H1 (cell line): ENCODE data around the gene RIN1. TPM values are rescaled to one million over a fixed set of nuclear protein-coding genes. Genes with fewer than 3 reads are reported as not detected.

Experiments used
- CTCF ChIA-PET: fragments of 300-600 bp; sonication (Branson Sonifier 250); formaldehyde crosslinking; loops from one replicate; lab custom pipeline; 2021; ENCODE audit not compliant: partially characterized antibody; lab: Charles Lee
- POLR2A ChIA-PET: fragments of 300-600 bp; sonication (Branson Sonifier 250); formaldehyde crosslinking; loops from one replicate; lab custom pipeline; 2021; ENCODE audit warnings: inconsistent platforms; ENCODE audit not compliant: partially characterized antibody; lab: Charles Lee
- DNase-seq, 2 experiments: peaks; one replicate each; pipeline versions ENCODE4 v3.0.0 to v3.0.0-alpha.2; 2010 to 2022; ENCODE audit warnings: low spot score in 2 of 2, low read depth in 1 of 2, mixed read lengths in 1 of 2
- FAIRE-seq: peaks from 2 replicates; lab custom pipeline; 2011; peaks lifted over from hg19 to GRCh38; lab: Jason Lieb, UNC
- H2AFZ ChIP-seq: 2 replicates; pipeline ENCODE4 v1.8.1; 2012; ENCODE audit warnings: low read length, inconsistent platforms
- H2AK5ac ChIP-seq: 2 replicates; pipeline ENCODE4 v1.6.1; 2013; ENCODE audit warnings: low read depth, low read length
- H2BK120ac ChIP-seq: replicated peaks from 2 replicates; pipeline ENCODE3; 2013; ENCODE audit warnings: low read depth, low read length, inconsistent platforms
- H2BK12ac ChIP-seq: 2 replicates; pipeline ENCODE4 v1.6.1; 2013; ENCODE audit warnings: low read depth, low read length
- H2BK15ac ChIP-seq: 2 replicates; pipeline ENCODE4 v1.6.1; 2013; ENCODE audit warnings: low read length
- H2BK20ac ChIP-seq: 2 replicates; pipeline ENCODE4 v1.6.1; 2013; ENCODE audit warnings: low read length
- H2BK5ac ChIP-seq: 2 replicates; pipeline ENCODE4 v1.6.1; 2013; ENCODE audit warnings: low read depth, low read length
- H3K14ac ChIP-seq: 2 replicates; pipeline ENCODE4 v1.6.1; 2013; ENCODE audit warnings: inconsistent platforms; ENCODE audit not compliant: insufficient read length
- H3K18ac ChIP-seq: 2 replicates; pipeline ENCODE4 v1.6.1; 2013; ENCODE audit warnings: low read length; ENCODE audit errors: extremely low read depth
- H3K23ac ChIP-seq: 2 replicates; pipeline ENCODE4 v1.6.1; 2013; ENCODE audit warnings: inconsistent platforms; ENCODE audit not compliant: insufficient read length
- H3K23me2 ChIP-seq: 2 replicates; pipeline ENCODE4 v1.6.1; 2013; ENCODE audit warnings: low read depth, low read length
- H3K27ac ChIP-seq: 2 replicates; pipeline ENCODE4 v1.6.1; 2011; ENCODE audit warnings: low read depth, low read length, inconsistent platforms
- H3K27me3 ChIP-seq, 4 experiments: replicated peaks in 1 of 4; 1 replicate in 1 of 4; 2 replicates in 3 of 4; pipeline versions ENCODE4 v1.6.1 to v1.8.1; 2011 to 2013; ENCODE audit warnings: low read length in 3 of 4, mild to moderate bottlenecking in 3 of 4, inconsistent platforms in 2 of 4, mixed read lengths in 2 of 4, moderate library complexity in 1 of 4; ENCODE audit not compliant: control insufficient read depth in 3 of 4, insufficient read depth in 3 of 4; ENCODE audit errors: extremely low read depth in 1 of 4
- H3K36me3 ChIP-seq, 4 experiments: 2 replicates each; pipeline versions ENCODE4 v1.6.1 to v1.8.1; 2011 to 2013; ENCODE audit warnings: mild to moderate bottlenecking in 4 of 4, low read length in 3 of 4, moderate library complexity in 2 of 4, control low read depth in 1 of 4, inconsistent platforms in 1 of 4; ENCODE audit not compliant: insufficient read depth in 4 of 4, control insufficient read depth in 2 of 4
- H3K4ac ChIP-seq: replicated peaks from 2 replicates; pipeline ENCODE3; 2013; ENCODE audit warnings: low read length, low read depth, mixed read lengths, inconsistent platforms; ENCODE audit not compliant: insufficient read length
- H3K4me1 ChIP-seq, 4 experiments: replicated peaks in 1 of 4; 1 replicate in 1 of 4; 2 replicates in 3 of 4; pipeline versions ENCODE4 v1.6.1 to v1.8.1; 2011 to 2013; ENCODE audit warnings: low read length in 3 of 4, inconsistent platforms in 2 of 4, mixed read lengths in 1 of 4; ENCODE audit not compliant: insufficient read depth in 4 of 4, control insufficient read depth in 3 of 4
- H3K4me2 ChIP-seq, 2 experiments: 2 replicates each; pipeline versions ENCODE4 v1.6.1 to v1.8.1; 2011 to 2013; ENCODE audit warnings: low read depth in 2 of 2, low read length in 2 of 2, control low read depth in 1 of 2, inconsistent platforms in 1 of 2, mild to moderate bottlenecking in 1 of 2; ENCODE audit not compliant: insufficient read depth in 1 of 2
- H3K4me3 ChIP-seq, 4 experiments: fragments of 200-600, 300-600 bp in 1 of 4; sonication (generic), shearing (Covaris generic), sonication (Bioruptor Twin) in 1 of 4; 2 replicates each; pipeline versions ENCODE4 v1.5.1 to v1.8.1; 2011 to 2016; ENCODE audit warnings: low read length in 4 of 4, low read depth in 3 of 4, control low read depth in 2 of 4, inconsistent platforms in 2 of 4, mild to moderate bottlenecking in 2 of 4, mixed read lengths in 1 of 4, moderate library complexity in 1 of 4; ENCODE audit not compliant: insufficient read depth in 2 of 4; ENCODE audit errors: extremely low read depth in 1 of 4
- H3K56ac ChIP-seq: replicated peaks from 2 replicates; pipeline ENCODE3; 2013; ENCODE audit warnings: low read depth, mild to moderate bottlenecking, mixed read lengths, low read length, inconsistent platforms; ENCODE audit not compliant: insufficient read length
- H3K79me1 ChIP-seq: 2 replicates; pipeline ENCODE4 v1.6.1; 2013; ENCODE audit warnings: low read depth, low read length, control low read depth
- H3K79me2 ChIP-seq, 2 experiments: 2 replicates each; pipeline versions ENCODE4 v1.6.1 to v1.8.1; 2012 to 2013; ENCODE audit warnings: low read length in 2 of 2, mild to moderate bottlenecking in 2 of 2, inconsistent platforms in 1 of 2; ENCODE audit not compliant: insufficient read depth in 2 of 2, control insufficient read depth in 1 of 2
- H3K9ac ChIP-seq, 4 experiments: replicated peaks in 1 of 4; 1 replicate in 1 of 4; 2 replicates in 3 of 4; pipeline versions ENCODE4 v1.6.1 to v1.8.1; 2011 to 2013; ENCODE audit warnings: low read depth in 3 of 4, low read length in 3 of 4, control low read depth in 2 of 4, mild to moderate bottlenecking in 2 of 4, moderate library complexity in 2 of 4, inconsistent platforms in 1 of 4; ENCODE audit errors: extremely low read depth in 1 of 4
- H3K9me3 ChIP-seq, 2 experiments: 2 replicates each; pipeline versions ENCODE4 v1.6.1 to v1.8.1; 2012 to 2013; ENCODE audit warnings: mild to moderate bottlenecking in 2 of 2, moderate library complexity in 2 of 2, control low read depth in 1 of 2, inconsistent platforms in 1 of 2, low read depth in 1 of 2, low read length in 1 of 2, mixed read lengths in 1 of 2; ENCODE audit not compliant: insufficient read depth in 2 of 2
- H4K20me1 ChIP-seq, 2 experiments: replicated peaks in 1 of 2; 2 replicates each; pipeline versions ENCODE3 to v1.8.1; 2011 to 2013; ENCODE audit warnings: inconsistent platforms in 2 of 2, low read length in 2 of 2, mild to moderate bottlenecking in 1 of 2; ENCODE audit not compliant: insufficient read depth in 2 of 2, control insufficient read depth in 1 of 2
- H4K5ac ChIP-seq: 2 replicates; pipeline ENCODE4 v1.6.1; 2013; ENCODE audit warnings: low read length, low read depth, mixed read lengths, inconsistent platforms; ENCODE audit not compliant: insufficient read length
- H4K8ac ChIP-seq: 2 replicates; pipeline ENCODE4 v1.8.0; 2013; ENCODE audit warnings: mild to moderate bottlenecking, moderate library complexity, low read length, inconsistent platforms; ENCODE audit not compliant: insufficient read depth; ENCODE audit errors: extremely low read depth
- H4K91ac ChIP-seq: replicated peaks from 2 replicates; pipeline ENCODE3; 2013; ENCODE audit warnings: low read length, mixed read lengths, inconsistent platforms; ENCODE audit not compliant: insufficient read length
- CHD1 ChIP-seq: IDR thresholded peaks from 2 replicates; pipeline ENCODE4 v1.6.1; 2012; ENCODE audit warnings: low read depth, low read length, improper control_type of control experiment
- EZH2 ChIP-seq: fragments of 200-600 bp; sonication (generic); IDR thresholded peaks from 2 replicates; pipeline ENCODE4 v1.7.1; 2012; ENCODE audit warnings: low read depth, mild to moderate bottlenecking, moderate library complexity, low read length, inconsistent platforms; ENCODE audit not compliant: severe bottlenecking
- JUN ChIP-seq: IDR thresholded peaks from 2 replicates; pipeline ENCODE4 v1.6.1; 2011; ENCODE audit warnings: low read depth, mild to moderate bottlenecking, improper control_type of control experiment, low read length
- POU5F1 ChIP-seq: IDR thresholded peaks from 2 replicates; pipeline ENCODE4 v1.6.1; 2011; ENCODE audit warnings: low read depth, mild to moderate bottlenecking, low read length, moderate library complexity
- RBBP5 ChIP-seq: IDR thresholded peaks from 2 replicates; pipeline ENCODE4 v1.7.1; 2012; ENCODE audit warnings: low read depth, mild to moderate bottlenecking, inconsistent platforms, low read length, moderate library complexity, borderline replicate concordance
- SAP30 ChIP-seq: fragments of 300-600 bp; sonication (generic); IDR thresholded peaks from 2 replicates; pipeline ENCODE4 v1.7.1; 2012; ENCODE audit warnings: low read length, moderate library complexity, mild to moderate bottlenecking, inconsistent platforms; ENCODE audit not compliant: insufficient read depth, insufficient replicate concordance
- TAF1 ChIP-seq: IDR thresholded peaks from 2 replicates; pipeline ENCODE4 v1.6.1; 2011; ENCODE audit warnings: mild to moderate bottlenecking, low read depth, low read length
- YY1 ChIP-seq: IDR thresholded peaks from 2 replicates; pipeline ENCODE4 v1.6.1; 2011; ENCODE audit warnings: low read depth, mild to moderate bottlenecking, low read length
- WGBS, 2 experiments: shearing (Covaris generic) in 1 of 2; methylation state at CpG; one replicate each; pipeline versions ENCODE4 v1.1.6 to v1.1.7; 2013 to 2015; ENCODE audit warnings: low lambda C conversion rate in 2 of 2, mixed read lengths in 2 of 2, inconsistent platforms in 1 of 2, low coverage in 1 of 2, missing lambda C conversion rate in 1 of 2; ENCODE audit not compliant: insufficient replicate concordance in 2 of 2, insufficient coverage in 1 of 2, insufficient read length in 1 of 2; ENCODE audit errors: extremely low coverage in 1 of 2, missing lambda C conversion rate in 1 of 2; 5-methylcytosine and 5-hydroxymethylcytosine counted together
- polyA plus RNA-seq, 7 experiments: library from polyadenylated mRNA; depleted of rRNA in 3 of 7; stranded (reverse) in 5 of 7; unstranded in 2 of 7; fragments of >200 nt in 5 of 7; fragments of 200-250 nt in 2 of 7; gene quantifications; 1 replicate in 5 of 7; 2 replicates in 1 of 7; 4 replicates in 1 of 7; pipeline versions ENCODE4 v1.2.1 to v1.2.3, GENCODE V29; 2011 to 2013; ENCODE audit warnings: missing spikeins in 2 of 7, mixed read lengths in 2 of 7
- total RNA-seq: library from RNA; stranded (reverse); fragmentation: NEBNext Ultra II Directional; extraction: Animal tissue kit (Norgen Biotek cat#: 25700); gene quantifications from 2 replicates; pipeline ENCODE4 v1.2.1, GENCODE V29; 2021

RIN1 gene
- total and polyA plus RNA-seq, 2 of the 8 experiments (the other 6 are each of a cell fraction or from before 2014, with no cell fraction given): 2.5 to 5.4 TPM

DNA sequence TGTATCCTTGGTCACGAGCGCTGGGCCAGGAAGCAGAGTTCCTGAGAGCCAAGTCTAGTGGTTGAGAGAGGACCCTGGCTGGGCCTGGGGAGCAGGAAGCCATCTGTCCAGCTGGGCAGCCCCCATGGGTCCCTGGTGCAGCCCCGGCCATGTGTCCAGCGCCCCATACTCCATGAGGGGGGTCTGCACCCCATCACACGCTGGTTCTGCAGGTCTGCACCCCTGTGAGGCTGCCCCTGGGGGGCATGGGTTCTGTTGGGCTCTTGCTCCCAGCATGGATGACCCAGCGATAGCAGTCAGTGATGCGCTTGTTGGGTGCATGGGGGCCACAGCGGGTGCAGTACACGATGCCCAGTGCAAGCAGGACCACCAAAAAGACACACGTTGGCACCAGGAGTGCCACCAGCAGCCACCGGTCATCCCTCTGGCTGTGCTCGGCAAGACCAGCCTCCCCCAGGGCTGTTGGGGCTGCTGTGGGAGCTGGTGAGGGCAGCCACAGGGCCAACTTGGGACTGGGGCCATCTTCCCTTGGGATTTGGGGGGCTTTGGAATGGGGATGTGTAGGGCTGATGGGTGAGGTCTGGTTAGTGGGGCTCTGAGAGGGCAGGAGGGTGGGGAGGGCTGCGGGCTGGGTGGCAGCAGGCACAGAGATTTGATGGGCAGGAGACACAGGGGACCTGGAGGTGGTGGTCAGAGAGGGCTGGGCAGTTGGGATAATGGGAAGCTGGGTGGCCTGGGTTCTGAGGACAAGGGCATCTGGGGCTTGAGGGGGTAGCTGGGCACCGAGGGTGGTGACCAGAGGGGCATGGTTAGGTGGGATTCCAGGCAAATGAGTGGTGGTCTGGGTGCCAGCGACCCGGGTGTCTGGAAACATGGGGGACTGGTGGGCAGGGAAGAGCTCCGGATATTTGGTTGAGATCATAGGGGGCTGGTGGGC is 21.4 kb downstream of the RIN1 start:
- Histone ChIP-seq H3K9ac (no peak overlapping the region), H2BK15ac (peak overlapping the region; percentile 40; the same call in 1 of the 2 replicates), H2BK120ac (no peak overlapping the region), H2BK5ac (no peak overlapping the region), H2BK12ac (0 out of 2 replicates have a peak overlapping the region, but pooled peaks have one; percentile 80), H3K56ac (no peak overlapping the region), H3K4ac (no peak overlapping the region), H3K27me3 (peaks cover 0 to 3% (median 0%) of the 10 kb centered on the region in 4 experiments; a peak in 2 of 7 replicates), H2AK5ac (no peak overlapping the region), H3K79me2 (no peaks in the 10 kb centered on the region), H2AFZ (no peak overlapping the region), H2BK20ac (no peak overlapping the region), H3K18ac (no peak overlapping the region), H4K91ac (peak overlapping the region; percentile 62), H4K5ac (no peak overlapping the region), H4K20me1 (no peaks in the 10 kb centered on the region), H3K79me1 (no peaks in the 10 kb centered on the region), H3K4me3 (no peak overlapping the region), H3K9me3 (no peaks in the 10 kb centered on the region), H3K23ac (no peak overlapping the region), H3K14ac (no peak overlapping the region), H3K4me2 (no peak overlapping the region), H3K23me2 (peaks cover 8% of the 10 kb centered on the region), H3K27ac (no peak overlapping the region), H4K8ac (peak overlapping the region; percentile 1; the same call in 1 of the 2 replicates), H3K4me1 (peaks cover 12 to 33% (median 22%) of the 10 kb centered on the region in 4 experiments), H3K36me3 (no peaks in the 10 kb centered on the region)
- FAIRE-seq (no peak), DNase-seq (no peak)
- POLR2A ChIA-PET: interaction anchor here (1.1 to 3.5 kb wide), 4 partner anchors 15 to 33 kb away, joined by 4 to 19 read pairs (median 4); no protein-coding TSS in a partner anchor
- TF ChIP-seq JUN: no peak
- no peak for TF ChIP-seq SAP30
- no peak for TF ChIP-seq EZH2
- TF ChIP-seq RBBP5: no peak
- no peak for TF ChIP-seq TAF1
- TF ChIP-seq YY1: no peak
- TF ChIP-seq CHD1: no peak
- no peak for TF ChIP-seq POU5F1
- CTCF ChIA-PET: interaction anchor here (0.7 to 11.7 kb wide), 13 partner anchors 11 to 92 kb away, joined by 3 to 242 read pairs (median 4); partner anchors contain the start of gene RIN1
- 93% methylated on average over 17 of the region's 17 CpGs; no CpG with 5 or more reads in 1 of the 2 experiments for WGBS, 2 experiments
